ENCODE measurements around the gene ACO2. TPM values are rescaled to one million over a fixed set of nuclear protein-coding genes. Genes with fewer than 3 reads are reported as not detected.

ACO2 gene
- total RNA-seq, 1 donor from 2014 or later, result 887 TPM

DNA sequence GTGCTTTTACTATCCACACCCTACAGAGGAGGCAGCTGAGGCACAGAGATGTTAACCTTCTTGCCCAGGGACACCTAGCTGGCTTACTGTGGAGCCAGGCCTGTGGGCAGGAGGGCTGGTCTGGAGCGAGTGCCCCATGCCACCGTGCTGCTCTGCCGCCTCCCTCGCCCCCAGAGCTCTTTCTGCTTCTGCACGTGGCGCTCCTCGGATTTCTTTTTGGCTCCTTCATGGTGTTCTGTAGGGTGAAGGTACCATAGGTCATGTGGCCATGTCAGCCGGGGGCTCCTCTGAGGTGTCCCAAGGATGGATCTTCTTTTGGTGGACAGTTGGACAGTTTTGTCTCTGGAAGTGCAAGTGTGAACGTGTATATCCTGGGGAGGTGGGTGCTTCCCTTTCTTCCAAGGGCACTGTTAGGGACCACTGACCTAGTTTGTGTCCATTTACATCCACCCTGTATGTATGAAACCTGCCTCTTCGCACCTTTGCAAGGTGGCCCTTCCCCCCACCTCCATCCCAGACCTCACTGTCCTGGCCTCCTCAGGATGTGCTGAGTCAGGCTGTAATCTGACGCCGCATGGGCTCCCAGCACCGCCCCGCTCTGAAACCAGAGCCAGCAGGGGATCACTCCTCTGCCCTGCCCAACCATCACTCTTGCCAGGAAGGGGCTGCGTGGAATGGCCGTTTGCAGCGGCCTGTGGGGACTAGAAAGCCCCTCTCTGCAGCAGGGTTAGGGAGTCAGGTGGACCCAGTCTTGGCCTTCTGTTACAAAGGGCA, 43.7 kb downstream of the ACO2 start:
- intact Hi-C loops (cut with micrococcal nuclease), result no loop called here
- ATAC-seq (peak; percentile 58), DNase-seq (peak; percentile 64)

DNA sequence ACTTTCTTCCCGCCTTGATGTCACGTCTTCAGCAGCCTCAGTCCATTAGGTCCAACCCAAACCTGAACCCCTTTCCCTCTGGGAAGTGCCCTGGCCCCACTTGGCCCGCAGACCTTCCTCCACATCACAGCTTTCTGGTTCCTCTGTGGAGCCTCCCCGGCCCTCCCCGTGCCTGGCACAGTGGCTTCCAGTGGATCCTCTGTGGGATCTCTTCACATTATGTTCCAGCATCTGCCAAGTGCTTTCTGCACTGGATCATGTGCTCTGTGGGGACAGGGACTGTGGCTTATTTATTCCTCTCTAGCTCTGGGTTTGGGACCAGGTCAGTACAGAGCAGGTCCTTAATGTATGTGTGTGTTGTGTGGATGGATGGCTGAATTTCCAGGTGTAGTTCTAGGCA, 44.5 kb downstream of the ACO2 start:
- DNase-seq (no peak), ATAC-seq (peak; percentile 29)
- intact Hi-C loops (cut with micrococcal nuclease), result no loop called here

DNA sequence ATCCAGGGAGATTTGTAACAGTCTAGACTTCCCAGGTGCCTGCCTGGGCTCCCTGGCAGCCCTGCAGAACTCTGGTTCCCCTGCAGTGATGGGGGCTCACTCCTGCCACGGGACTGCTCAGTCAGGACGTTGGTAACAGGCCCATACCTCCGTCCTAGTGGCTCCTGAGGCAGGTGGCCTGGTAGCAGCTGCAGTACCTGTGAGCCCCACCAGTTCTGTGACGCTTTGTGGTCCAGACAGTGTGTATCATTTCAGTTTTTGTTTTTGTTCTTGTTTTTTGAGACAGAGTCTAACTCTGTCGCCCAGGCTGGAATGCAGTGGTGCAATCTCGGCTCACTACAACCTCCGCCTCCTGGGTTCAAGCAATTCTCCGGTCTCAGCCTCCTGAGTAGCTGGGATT, 47.5 kb downstream of the ACO2 start:
- DNase-seq (no peak), ATAC-seq (no peak)
- intact Hi-C loops (cut with micrococcal nuclease), result no loop called here

DNA sequence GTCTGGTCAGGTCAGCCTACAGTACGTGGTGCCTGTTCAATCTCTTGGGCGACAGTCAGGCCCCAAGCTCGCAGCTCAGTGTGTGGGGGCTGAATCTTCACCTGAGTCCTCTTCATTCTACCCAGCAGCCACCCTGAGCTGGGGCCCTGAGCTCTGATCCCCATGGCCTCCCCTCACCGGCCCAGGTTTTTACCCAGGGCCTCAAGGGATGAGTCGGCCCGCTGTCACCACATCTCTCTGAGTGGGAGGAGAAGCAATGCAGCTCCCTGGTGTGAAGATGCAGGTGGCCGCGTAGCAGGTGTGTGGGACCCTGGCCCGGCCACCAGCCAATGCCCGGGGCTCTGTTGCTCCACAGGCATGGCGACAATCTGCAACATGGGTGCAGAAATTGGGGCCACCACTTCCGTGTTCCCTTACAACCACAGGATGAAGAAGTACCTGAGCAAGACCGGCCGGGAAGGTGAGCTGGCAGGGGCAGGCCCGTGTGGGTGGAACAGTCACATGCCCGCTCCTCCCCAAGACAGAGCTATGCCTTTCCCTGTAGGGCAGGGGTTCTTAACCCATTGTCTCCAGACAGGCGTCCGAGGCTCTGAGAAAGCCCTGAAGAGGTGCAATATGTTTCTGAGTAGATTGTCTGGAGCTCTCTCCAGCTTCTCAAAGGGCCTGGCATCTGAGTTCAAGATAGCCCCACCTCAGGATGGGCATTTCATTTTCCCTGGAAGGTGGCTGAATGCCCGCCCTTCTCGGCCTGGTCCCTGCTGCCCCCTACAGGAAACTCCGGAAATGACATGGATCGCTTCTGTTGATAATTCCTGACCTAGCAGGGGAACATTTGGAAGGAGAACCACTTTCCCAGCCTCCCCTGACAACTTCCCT, 48.5 kb downstream of the ACO2 start:
- DNase-seq, result peak; percentile 72
- intact Hi-C loops (cut with micrococcal nuclease), result no loop called here
- peak; percentile 28 for ATAC-seq

DNA sequence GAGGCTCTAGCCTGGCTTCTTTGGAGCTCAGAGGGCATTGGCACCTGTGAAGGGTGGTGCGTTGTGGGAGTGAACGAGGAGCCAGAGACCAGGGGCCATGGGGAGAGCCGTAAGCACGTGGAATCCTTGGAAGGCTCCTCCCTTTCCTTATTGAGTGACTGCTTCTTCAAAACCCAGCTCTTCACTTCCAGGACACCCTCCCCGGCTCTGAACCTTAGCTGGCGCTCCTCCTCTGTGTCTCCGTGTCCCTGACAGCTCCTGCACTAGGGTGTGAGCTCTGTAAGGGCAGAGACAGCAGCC, 49.1 kb downstream of the ACO2 start:
- ATAC-seq (no peak), DNase-seq (no peak)
- intact Hi-C loops (cut with micrococcal nuclease), result no loop called here

DNA sequence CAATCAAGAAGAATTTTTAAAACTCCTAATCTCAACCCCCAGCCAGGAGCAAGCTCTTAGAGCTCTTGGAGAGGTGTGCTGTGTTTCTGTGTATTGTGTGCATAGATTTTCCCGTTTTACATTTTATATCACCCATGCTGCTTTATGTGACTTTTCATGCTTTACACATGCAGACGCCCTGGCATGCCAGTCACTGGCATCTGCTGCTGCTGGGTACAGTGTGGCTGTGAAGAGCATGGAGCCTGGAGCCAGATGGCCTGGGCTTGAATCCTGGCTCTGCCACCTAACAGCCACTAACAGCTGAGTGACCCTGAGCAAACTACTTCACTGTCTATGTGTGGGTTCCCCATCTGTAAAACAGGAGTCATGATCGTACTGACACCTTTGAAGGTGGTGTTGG, 52.2 kb downstream of the ACO2 start:
- no peak for ATAC-seq
- no peak for DNase-seq
- intact Hi-C loops (cut with micrococcal nuclease), result no loop called here

DNA sequence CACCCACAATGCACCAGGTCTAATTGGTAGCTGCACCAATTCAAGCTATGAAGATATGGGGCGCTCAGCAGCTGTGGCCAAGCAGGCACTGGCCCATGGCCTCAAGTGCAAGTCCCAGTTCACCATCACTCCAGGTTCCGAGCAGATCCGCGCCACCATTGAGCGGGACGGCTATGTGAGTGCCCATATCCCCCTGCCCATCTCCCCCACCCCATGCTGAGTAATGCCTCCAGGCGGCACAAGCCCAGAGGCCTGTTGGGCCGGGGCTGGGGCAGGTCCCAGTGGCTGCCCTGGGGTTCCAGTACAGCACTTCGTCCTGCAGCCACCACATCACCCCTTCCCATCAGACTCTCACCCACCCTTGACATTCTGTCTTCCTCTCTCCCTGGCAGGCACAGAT, 53.9 kb downstream of the ACO2 start:
- intact Hi-C loops (cut with micrococcal nuclease), result no loop called here
- DNase-seq (no peak), ATAC-seq (no peak)

DNA sequence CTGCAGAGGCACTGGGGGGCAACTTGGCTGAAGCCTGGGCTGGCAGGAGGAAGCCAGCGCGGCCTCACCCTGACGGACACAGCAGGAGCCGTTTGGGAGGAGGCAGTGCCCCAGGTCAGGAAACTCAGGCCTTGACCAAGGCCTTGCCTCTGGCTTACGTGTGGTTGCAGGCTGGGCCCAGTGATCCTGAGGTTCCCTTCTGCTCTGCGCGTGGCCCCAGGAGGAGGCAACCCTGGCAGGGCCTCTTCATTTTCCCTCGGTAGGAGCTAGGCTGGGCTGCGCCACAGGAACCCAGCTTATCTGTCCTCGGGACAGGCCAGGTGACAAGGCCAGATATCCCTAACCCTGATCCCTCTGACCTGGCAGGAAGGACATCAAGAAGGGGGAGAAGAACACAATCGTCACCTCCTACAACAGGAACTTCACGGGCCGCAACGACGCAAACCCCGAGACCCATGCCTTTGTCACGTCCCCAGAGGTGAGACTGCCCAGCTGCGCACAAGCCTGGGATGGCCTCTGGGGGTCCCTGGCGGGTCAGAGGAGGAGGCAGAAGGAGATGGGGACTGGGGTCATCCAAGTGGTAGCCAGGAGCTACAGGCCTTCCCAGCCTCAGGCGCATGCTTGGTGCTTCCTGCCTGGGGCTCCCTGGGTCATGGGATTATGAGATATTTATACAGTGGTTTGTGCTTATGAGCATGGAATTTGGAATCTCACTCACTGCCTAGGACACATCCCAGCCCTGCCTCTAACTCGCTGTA, 54.7 kb downstream of the ACO2 start:
- DNase-seq, result peak; percentile 63
- intact Hi-C loops (cut with micrococcal nuclease), result no loop called here
- peak; percentile 60 for ATAC-seq

DNA sequence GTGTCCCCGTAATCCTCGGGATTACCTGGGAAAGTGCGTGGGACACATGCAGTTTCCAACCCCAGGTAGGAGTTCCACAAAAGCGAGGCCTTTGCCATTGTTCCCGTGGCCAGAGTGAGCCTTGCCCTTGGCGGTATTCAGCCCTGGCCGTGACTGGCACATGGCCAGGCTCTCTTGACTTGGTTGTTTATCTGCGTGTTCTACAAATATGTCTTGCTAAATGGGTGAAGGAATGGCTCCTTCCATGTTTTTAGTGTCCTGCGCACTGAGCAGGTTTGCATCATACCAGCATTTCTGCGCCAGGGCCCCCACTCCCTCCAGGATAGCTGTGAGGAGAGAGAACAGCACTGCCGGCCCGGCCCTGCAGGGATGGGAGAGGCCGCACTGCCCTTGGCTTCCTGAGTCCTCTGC, 55.3 kb downstream of the ACO2 start:
- intact Hi-C loops (cut with micrococcal nuclease), result no loop called here
- ATAC-seq, result peak; percentile 54
- peak; percentile 85 for DNase-seq

DNA sequence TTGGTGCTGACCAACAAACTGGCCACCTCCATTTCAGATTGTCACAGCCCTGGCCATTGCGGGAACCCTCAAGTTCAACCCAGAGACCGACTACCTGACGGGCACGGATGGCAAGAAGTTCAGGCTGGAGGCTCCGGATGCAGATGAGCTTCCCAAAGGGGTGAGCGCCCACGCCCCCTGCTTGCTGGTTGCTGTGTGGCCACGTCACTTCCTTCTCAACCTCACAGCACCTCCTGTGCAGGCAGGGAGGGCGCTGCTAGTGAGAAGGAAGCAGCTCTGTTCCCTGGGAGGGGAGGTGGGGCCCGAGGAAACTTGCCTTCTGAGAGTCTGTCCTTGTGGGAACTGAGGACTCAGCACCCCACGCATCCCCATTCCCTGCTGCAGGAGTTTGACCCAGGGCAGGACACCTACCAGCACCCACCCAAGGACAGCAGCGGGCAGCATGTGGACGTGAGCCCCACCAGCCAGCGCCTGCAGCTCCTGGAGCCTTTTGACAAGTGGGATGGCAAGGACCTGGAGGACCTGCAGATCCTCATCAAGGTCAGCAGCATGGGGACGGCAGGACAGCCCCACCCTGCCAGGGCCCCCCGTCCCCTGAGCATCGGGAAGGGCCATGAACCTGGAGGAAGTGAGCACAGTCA, 56.0 kb downstream of the ACO2 start:
- intact Hi-C loops (cut with micrococcal nuclease), result loop anchor here (5.0 kb wide), 1 partner anchor 123 kb away; no protein-coding TSS in a partner anchor
- DNase-seq (peak; percentile 56), ATAC-seq (no peak)

DNA sequence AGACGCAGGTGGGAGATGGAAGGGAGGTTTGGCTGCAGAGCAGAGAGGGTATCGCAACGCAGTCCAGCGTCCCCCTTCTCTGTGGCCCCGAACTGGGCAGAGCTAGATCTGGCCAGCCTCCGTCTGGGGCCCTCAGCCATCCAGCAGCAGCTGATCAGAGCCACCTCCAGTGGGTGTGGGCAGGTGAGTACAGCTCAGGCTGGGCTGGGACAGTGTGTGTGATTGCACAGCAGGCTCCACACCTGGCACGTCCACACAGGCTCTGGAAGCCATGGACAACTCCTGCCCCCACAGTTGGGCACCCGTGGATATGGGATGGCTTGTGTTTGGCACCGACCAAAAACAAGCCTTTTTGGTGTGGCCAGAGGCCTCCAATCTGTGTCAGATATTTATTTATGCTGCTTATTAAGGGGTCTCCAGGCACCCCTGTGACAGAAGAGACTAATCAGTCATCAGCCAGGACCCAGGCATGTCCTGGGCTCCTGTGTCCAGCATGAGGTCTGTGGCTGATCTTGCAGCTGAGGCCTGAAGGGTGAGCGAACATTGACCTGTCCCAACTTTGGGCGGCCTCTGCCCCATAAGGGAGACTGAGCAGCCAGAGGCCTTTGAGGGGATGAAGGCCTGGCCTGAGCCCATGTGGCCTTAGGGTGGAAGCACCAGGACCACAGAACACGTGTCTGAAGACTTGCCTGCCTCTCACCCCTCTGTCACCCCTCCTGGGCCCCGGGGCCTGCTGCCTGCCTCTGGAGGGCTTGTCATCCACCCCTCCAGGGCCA, 56.7 kb downstream of the ACO2 start:
- intact Hi-C loops (cut with micrococcal nuclease), result loop anchor here (5.0 kb wide), 1 partner anchor 123 kb away; no protein-coding TSS in a partner anchor
- no peak for DNase-seq
- no peak for ATAC-seq

DNA sequence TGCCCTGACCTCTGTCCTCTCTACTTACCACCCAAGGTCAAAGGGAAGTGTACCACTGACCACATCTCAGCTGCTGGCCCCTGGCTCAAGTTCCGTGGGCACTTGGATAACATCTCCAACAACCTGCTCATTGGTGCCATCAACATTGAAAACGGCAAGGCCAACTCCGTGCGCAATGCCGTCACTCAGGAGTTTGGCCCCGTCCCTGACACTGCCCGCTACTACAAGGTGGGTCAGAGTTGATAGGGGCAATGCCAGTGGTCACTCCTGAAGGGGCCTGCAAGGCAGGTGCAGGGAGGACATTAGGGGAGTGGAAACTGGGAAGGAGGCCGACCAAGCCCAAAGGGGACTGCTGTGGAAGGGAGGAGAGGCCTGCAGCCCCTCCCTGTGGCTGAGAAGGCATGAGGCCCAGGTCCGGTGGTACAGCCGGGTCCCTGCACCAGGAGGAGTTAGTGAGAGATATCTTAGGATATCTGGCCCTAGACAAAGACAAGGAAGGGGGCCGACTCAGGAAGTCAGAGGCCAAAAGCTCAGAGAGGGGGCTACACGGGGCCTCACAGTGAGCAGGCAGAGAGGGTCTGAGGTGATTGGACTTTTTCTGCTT, 57.4 kb downstream of the ACO2 start:
- no peak for DNase-seq
- no peak for ATAC-seq
- intact Hi-C loops (cut with micrococcal nuclease), result loop anchor here (5.0 kb wide), 1 partner anchor 124 kb away; no protein-coding TSS in a partner anchor

DNA sequence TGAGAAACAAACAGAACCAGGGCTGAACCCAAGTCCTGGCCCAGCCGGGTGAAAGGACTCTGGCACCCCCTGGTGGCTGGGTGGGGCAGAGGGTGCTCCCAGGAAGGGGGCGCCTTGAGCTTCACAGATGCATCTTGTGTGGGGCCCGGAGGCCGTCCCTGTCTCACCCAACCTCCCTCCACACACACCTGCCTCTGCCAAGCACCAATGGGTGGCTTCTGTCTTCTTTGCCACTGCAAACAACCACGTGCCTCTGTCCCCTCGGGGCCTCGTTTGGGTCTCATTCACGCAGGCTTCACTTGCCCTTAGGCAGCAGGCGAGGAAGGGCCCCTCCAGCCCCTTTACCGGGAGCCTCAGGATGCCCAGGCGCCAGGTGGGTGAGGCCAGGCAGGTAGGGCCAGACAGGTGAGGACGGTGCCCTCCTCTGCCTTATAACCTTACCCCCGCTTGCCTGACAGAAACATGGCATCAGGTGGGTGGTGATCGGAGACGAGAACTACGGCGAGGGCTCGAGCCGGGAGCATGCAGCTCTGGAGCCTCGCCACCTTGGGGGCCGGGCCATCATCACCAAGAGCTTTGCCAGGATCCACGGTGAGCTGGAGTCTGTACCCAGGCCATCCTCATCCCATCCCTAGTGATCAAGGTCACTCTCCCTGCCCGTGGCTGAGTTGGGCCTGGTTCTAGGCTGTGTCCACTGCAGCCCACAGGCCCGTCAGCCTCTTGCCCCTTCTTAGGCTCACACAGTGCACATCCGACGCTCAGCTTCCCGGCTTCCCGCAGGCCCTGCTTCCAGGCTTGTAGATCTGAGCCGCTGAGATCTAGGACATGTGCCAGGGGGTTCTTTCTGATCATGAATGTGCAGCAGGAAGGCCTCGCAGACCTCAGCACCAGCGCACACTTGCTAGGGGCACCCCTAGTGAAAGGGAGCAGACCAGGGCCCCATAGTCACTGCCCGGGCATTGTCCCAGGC, 58.2 kb downstream of the ACO2 start:
- ATAC-seq, result peak; percentile 10
- DNase-seq, result peak; percentile 67
- intact Hi-C loops (cut with micrococcal nuclease), result loop anchor here (5.0 kb wide), 1 partner anchor 125 kb away; no protein-coding TSS in a partner anchor

DNA sequence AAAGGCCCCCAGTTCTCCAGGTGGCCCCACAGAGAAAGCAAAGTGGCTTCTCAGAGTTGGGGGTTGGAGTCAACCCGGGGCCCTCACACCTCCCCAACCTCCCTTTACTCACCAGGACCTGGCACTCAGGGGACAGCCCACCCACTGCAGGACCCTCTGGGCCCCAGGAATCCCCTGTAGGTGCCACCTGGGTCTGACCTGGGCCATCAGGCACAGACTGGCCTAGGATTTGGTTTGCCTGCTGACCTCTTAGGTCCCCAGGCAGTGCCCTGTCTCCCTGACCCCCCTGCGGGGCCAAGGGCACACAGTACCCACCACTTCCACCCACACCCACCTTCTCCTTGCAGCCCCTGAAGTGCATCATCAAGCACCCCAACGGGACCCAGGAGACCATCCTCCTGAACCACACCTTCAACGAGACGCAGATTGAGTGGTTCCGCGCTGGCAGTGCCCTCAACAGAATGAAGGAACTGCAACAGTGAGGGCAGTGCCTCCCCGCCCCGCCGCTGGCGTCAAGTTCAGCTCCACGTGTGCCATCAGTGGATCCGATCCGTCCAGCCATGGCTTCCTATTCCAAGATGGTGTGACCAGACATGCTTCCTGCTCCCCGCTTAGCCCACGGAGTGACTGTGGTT, 59.3 kb downstream of the ACO2 start:
- intact Hi-C loops (cut with micrococcal nuclease), result loop anchor here (5.0 kb wide), 1 partner anchor 126 kb away; no protein-coding TSS in a partner anchor
- ATAC-seq (no peak), DNase-seq (no peak)

DNA sequence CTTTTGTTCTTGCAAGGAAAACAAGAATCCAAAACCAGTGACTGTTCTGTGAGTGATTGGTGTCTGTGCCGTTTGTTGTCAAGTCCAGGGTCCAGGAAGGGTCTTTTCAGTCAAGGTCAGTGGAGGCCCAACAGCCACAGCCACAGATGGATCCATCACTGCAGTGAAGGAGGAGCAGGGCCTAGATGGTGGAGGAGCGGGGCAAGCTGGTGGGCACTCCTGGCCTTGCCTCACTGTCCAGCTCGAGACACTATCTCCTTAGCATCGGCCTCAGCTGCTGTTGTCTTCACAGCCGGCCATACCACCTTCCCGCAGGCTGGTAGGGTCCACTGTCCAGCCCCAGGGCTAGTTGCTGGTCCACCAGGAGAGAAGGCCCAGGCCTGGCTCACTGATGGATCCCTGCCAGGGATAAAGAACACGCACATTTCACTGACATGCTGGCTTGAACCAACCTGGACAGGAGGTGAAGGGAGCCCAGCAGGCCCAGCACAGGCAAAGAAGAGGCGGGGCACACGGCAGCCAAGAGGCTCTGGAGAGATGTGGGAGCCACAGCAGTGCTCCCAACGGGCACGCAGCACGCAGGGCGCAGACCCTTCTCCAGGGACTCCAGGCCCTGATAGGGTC, 60.1 kb downstream of the ACO2 start:
- intact Hi-C loops (cut with micrococcal nuclease), result loop anchor here (5.0 kb wide), 1 partner anchor 127 kb away; no protein-coding TSS in a partner anchor
- DNase-seq (no peak), ATAC-seq (no peak)

Data from left ventricle myocardium superior (tissue), 1 donor.